T-cell (primary cell): Measurements from ENCODE around the gene WBP1L. TPM values are rescaled to one million over a fixed set of nuclear protein-coding genes. Genes with fewer than 3 reads are reported as not detected.

Source experiments
- ATAC-seq, 4 experiments: fragments of 200-7000 bp in 3 of 4; fragments of 150-1000 bp in 1 of 4; cut with Tn5 transposase; replicated peaks in 1 of 4; 1 replicate in 3 of 4; 2 replicates in 1 of 4; pipeline ENCODE4 v1.10.0; 2021; ENCODE audit warnings: moderate library complexity in 3 of 4, mild to moderate bottlenecking in 2 of 4, moderate number of reproducible peaks in 1 of 4
- CTCF ChIA-PET, 2 donors: fragments of 300-600 bp; sonication (Branson Sonifier 250); formaldehyde crosslinking; loops; one replicate each; lab custom pipeline; 2022; ENCODE audit warnings: antibody characterized with exemption in 2 of 2; lab: Charles Lee
- POLR2A ChIA-PET, 2 donors: fragments of 300-600 bp; sonication (Branson Sonifier 250); formaldehyde crosslinking; loops; one replicate each; lab custom pipeline; 2022; ENCODE audit warnings: antibody characterized with exemption in 2 of 2; lab: Charles Lee
- DNase-seq, 35 experiments: peaks; one replicate each; pipeline versions ENCODE4 v3.0.0 to v3.0.0-alpha.2; 2013 to 2023
- H3K27ac ChIP-seq: one replicate; pipeline ENCODE4 v1.5.1; 2013; ENCODE audit warnings: low read length
- H3K27me3 ChIP-seq, 2 experiments: replicated peaks in 1 of 2; 1 replicate in 1 of 2; 2 replicates in 1 of 2; pipeline versions ENCODE4 v1.6.1 to v1.7.0; 2013; ENCODE audit warnings: low read length in 1 of 2, mixed read lengths in 1 of 2; ENCODE audit not compliant: control insufficient read depth in 2 of 2, insufficient read depth in 2 of 2; ENCODE audit errors: extremely low read depth in 1 of 2
- H3K36me3 ChIP-seq, 2 donors: 1 replicate in 1 of 2; 2 replicates in 1 of 2; pipeline versions ENCODE4 v1.6.1 to v1.7.0; 2013; ENCODE audit warnings: low read length in 1 of 2; ENCODE audit not compliant: control insufficient read depth in 2 of 2, insufficient read depth in 1 of 2; ENCODE audit errors: extremely low read depth in 1 of 2
- H3K4me1 ChIP-seq, 2 experiments: 1 replicate in 1 of 2; 2 replicates in 1 of 2; pipeline versions ENCODE4 v1.6.1 to v1.7.0; 2013; ENCODE audit warnings: low read length in 2 of 2, mixed read lengths in 1 of 2; ENCODE audit not compliant: insufficient read depth in 2 of 2, control insufficient read depth in 1 of 2; ENCODE audit errors: extremely low read depth in 1 of 2
- H3K4me3 ChIP-seq, 2 donors: 1 replicate in 1 of 2; 2 replicates in 1 of 2; pipeline versions ENCODE4 v1.5.1 to v1.7.0; 2013; ENCODE audit warnings: mild to moderate bottlenecking in 2 of 2, low read length in 1 of 2, moderate library complexity in 1 of 2; ENCODE audit not compliant: control insufficient read depth in 1 of 2; ENCODE audit errors: extremely low read depth in 1 of 2
- H3K9me3 ChIP-seq: 2 replicates; pipeline ENCODE4 v1.7.0; 2013
- H3K27ac Mint-ChIP-seq, 2 donors: one replicate each; pipeline ENCODE4 v1.8.0; 2020 to 2021; ENCODE audit warnings: mild to moderate bottlenecking in 2 of 2, mixed read lengths in 2 of 2
- H3K27me3 Mint-ChIP-seq, 2 donors: one replicate each; pipeline ENCODE4 v1.8.0; 2021 to 2022; ENCODE audit warnings: mixed read lengths in 2 of 2
- H3K36me3 Mint-ChIP-seq: one replicate; pipeline ENCODE4 v1.8.0; 2021; ENCODE audit warnings: mixed read lengths
- H3K4me1 Mint-ChIP-seq, 3 donors: one replicate each; pipeline ENCODE4 v1.8.0; 2020 to 2022; ENCODE audit warnings: mixed read lengths in 3 of 3, mild to moderate bottlenecking in 1 of 3
- H3K4me3 Mint-ChIP-seq, 3 donors: one replicate each; pipeline ENCODE4 v1.8.0; 2020 to 2022; ENCODE audit warnings: mild to moderate bottlenecking in 3 of 3, mixed read lengths in 3 of 3, moderate library complexity in 3 of 3
- H3K9me3 Mint-ChIP-seq, 3 donors: one replicate each; pipeline ENCODE4 v1.8.0; 2020 to 2022; ENCODE audit warnings: mixed read lengths in 3 of 3
- WGBS: methylation state at CpG from one replicate; pipeline ENCODE4 v1.1.5; 2013; ENCODE audit warnings: missing lambda C conversion rate; ENCODE audit not compliant: insufficient coverage; 5-methylcytosine and 5-hydroxymethylcytosine counted together
- total RNA-seq, 35 experiments: library from RNA in 6 of 35; stranded (reverse) in 6 of 35; fragments of 120-200 nt in 1 of 35; gene quantifications; one replicate each; pipeline versions ENCODE4 v1.2.1 to v1.2.4 and lab custom pipeline; 2013 to 2026

The WBP1L gene
- total RNA-seq, 5 donors from 2014 or later (not counting 1 experiment from before 2014, with no cell fraction given), result 20.0 to 38.5 (median 33.0) TPM

DNA sequence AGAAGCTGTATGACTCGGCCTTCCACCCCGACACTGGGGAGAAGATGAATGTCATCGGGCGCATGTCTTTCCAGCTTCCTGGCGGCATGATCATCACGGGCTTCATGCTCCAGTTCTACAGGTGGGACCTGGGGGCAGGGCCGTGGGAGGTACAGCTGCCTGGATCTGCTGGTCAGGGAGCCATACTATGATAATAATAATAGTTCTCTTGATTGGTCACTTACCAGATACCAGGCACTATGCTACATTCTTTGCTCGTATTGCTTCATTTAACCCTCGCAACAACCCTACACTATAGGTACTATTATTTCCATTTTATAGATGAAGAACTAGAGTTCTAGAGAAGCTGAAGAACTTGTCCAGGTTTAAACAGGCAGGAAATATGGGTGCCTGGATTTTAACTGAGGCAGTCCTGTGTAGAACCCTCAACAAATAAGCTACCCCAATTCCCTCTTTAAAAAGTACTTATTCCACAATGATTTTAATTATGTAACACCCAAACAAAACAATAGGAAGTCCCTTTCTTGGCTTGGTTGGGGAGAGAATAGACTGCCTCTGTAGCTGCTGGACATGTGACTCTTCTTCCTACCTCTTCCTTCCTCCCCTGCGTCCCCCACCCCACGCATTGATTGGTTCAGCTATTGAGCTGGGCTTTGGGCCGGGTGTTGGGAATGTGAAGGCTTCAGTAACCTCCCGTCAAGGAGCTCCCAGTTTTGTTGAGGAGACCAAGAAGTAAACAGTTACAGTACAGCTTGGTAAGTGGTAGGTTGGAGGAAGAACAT lies 16.5 kb upstream of the WBP1L start:
- peaks cover 0 to 4% (median 0%) of the 10 kb centered on the region in 3 donors for H3K9me3 Mint-ChIP-seq
- ChIA-PET POLR2A (interaction anchor here in 1 of 2 donors (0.6 kb wide), 1 partner anchor 54 kb away, joined by 3 read pairs; no protein-coding TSS in a partner anchor), CTCF (interaction anchor here (0.5 to 0.6 kb wide), 3 partner anchors 15 to 56 kb away, joined by 3 to 5 read pairs (median 3); no protein-coding TSS in a partner anchor)
- 94% methylated on average over 8 of the region's 13 CpGs for WGBS
- peaks cover 31% of the 10 kb centered on the region for H3K36me3 Mint-ChIP-seq
- peaks cover 4 to 12% (median 5%) of the 10 kb centered on the region in 3 donors for H3K4me1 Mint-ChIP-seq
- H3K4me3 Mint-ChIP-seq, result no peak overlapping the region
- H3K36me3 ChIP-seq, result peaks cover 20 to 51% of the 10 kb centered on the region in 2 donors
- H3K27me3 Mint-ChIP-seq, result no peaks in the 10 kb centered on the region
- H3K4me3 ChIP-seq, result no peak overlapping the region
- no peak for DNase-seq
- no peak for ATAC-seq
- H3K27me3 ChIP-seq, result no peaks in the 10 kb centered on the region
- H3K27ac Mint-ChIP-seq, result no peak overlapping the region
- H3K27ac ChIP-seq, result no peak overlapping the region
- H3K9me3 ChIP-seq, result no peaks in the 10 kb centered on the region
- H3K4me1 ChIP-seq, result peaks cover 0 to 8% of the 10 kb centered on the region in 2 experiments

DNA sequence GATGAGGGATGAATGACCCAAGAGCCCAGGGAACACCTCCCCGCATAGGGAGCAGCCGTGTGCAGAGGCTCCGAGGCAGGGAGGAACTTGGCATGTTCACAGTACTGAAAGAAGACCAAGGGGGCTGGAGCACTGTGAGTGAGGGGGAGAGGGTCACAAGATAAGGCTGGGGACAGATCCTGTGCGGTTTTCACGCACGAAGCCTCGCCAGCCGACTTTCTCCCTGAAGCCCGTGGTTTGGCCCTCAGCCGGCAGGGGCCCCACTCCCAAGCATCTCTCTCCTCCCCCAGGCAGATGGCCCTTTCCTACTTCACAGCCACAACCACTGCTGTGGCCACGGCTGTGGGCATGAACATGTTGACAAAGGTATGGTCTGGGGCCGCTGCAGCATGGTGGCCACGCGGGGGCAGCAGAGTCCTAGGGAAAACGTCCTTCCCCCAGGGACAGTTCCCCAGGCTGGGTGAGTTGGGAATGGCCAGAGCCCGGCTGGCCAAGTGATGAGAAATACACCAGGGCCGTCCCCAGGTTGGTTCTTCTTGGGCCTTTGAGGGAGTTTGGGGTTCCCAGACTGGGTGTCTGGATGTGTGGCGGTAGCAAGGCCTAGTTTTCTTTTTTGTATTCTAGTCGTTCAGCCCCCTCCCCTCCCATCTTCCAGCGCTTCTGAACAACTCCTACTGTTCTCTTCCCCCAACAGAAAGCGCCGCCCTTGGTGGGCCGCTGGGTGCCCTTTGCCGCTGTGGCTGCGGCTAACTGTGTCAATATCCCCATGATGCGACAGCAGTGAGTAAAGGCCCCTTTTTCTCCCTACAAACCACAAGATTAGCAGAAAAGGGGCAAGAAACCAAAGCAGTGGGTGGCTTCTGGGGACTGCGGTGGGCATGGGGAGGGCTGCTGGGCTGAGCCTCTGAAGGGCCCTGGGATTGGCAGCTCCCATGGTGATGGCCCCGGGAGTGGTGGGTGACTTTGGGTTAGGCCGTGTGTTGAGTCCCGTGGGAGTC lies 14.4 kb upstream of the WBP1L start:
- peaks cover 4 to 7% (median 5%) of the 10 kb centered on the region in 3 donors for H3K4me1 Mint-ChIP-seq
- Histone ChIP-seq H3K36me3 (peaks cover 24 to 60% of the 10 kb centered on the region in 2 donors), H3K9me3 (no peaks in the 10 kb centered on the region), H3K27ac (no peak overlapping the region), H3K4me1 (peaks cover 0 to 8% of the 10 kb centered on the region in 2 experiments), H3K4me3 (no peak overlapping the region), H3K27me3 (no peaks in the 10 kb centered on the region)
- POLR2A ChIA-PET, result no interaction called here
- H3K9me3 Mint-ChIP-seq, result peaks cover 0 to under 1% (median 0%) of the 10 kb centered on the region in 3 donors
- peaks cover 35% of the 10 kb centered on the region for H3K36me3 Mint-ChIP-seq
- 71% methylated on average over 16 of the region's 30 CpGs for WGBS
- peak overlapping the region; percentile 33 to 53 for H3K27ac Mint-ChIP-seq
- no peak overlapping the region for H3K4me3 Mint-ChIP-seq
- CTCF ChIA-PET, result no interaction called here
- H3K27me3 Mint-ChIP-seq, result no peaks in the 10 kb centered on the region
- DNase-seq, result peak in 30 of 35 experiments; percentile 7 to 62 (median 35)
- ATAC-seq, result peak; percentile 49 to 70 (median 66)

DNA sequence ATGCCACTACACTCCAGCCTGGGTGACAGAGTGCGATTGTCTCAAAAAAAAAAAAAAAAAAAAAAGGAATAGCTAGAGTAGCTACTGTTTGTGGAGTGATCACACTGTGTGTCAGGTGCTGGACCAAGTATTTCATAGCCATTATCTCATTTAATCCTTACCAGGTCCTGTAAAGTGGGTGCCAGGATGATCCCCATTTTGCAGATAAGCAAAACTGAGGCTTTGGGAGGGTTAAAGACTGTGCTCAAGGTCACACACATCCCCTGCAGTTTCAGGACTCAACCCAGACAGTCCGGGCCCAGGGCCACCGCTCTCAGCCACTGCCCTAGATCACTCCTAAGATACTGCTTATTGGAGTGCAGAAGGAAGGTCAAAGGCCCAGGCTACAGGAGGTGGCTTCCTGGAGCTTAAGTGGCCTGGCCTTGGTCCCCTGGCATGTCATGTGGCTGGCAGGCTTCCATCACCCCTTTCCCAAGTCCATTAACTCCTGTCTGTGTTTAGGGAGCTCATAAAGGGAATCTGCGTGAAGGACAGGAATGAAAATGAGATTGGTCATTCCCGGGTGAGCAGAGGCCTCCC lies 12.4 kb upstream of the WBP1L start:
- no CpG with 5 or more reads among the region's 5 CpGs for WGBS
- Histone ChIP-seq H3K36me3 (peaks cover 21 to 55% of the 10 kb centered on the region in 2 donors), H3K4me1 (peaks cover 0 to 8% of the 10 kb centered on the region in 2 experiments), H3K27me3 (no peaks in the 10 kb centered on the region), H3K9me3 (no peaks in the 10 kb centered on the region), H3K27ac (no peak overlapping the region), H3K4me3 (no peak overlapping the region)
- DNase-seq (no peak), ATAC-seq (no peak)
- Mint-ChIP-seq H3K4me3 (no peak overlapping the region), H3K4me1 (peaks cover 4 to 7% (median 5%) of the 10 kb centered on the region in 3 donors), H3K9me3 (no peaks in the 10 kb centered on the region), H3K36me3 (peaks cover 37% of the 10 kb centered on the region), H3K27me3 (no peaks in the 10 kb centered on the region), H3K27ac (no peak overlapping the region)
- CTCF ChIA-PET, result interaction anchor here (0.6 to 0.7 kb wide), 4 partner anchors 16 to 847 kb away, joined by 3 to 6 read pairs (median 4); no protein-coding TSS in a partner anchor
- POLR2A ChIA-PET, result no interaction called here

DNA sequence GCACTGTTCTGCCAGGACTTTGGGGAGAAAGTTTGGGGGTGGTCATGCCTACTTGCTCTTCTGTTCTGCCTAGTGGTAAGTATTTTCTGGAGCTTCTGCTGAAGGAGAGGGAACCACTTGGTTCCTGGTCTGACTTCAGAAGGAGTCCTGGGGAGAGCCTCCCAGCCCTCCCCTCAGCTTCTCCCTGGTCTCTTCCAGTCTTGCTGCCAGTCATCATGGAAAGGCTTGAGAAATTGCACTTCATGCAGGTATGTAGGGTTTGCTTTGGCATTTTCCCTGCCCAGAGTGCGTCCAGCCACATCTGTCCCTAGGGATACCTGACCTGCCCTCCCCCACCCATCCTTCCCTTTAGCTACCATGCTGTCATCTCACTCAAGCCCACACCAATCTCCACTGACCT lies 11.1 kb upstream of the WBP1L start:
- Histone ChIP-seq H3K36me3 (peaks cover 8 to 43% of the 10 kb centered on the region in 2 donors), H3K4me1 (peaks cover 0 to 8% of the 10 kb centered on the region in 2 experiments), H3K4me3 (no peak overlapping the region), H3K9me3 (no peaks in the 10 kb centered on the region), H3K27me3 (no peaks in the 10 kb centered on the region), H3K27ac (no peak overlapping the region)
- Mint-ChIP-seq H3K4me1 (peaks cover 4 to 7% (median 5%) of the 10 kb centered on the region in 3 donors), H3K27ac (no peak overlapping the region), H3K27me3 (no peaks in the 10 kb centered on the region), H3K4me3 (no peak overlapping the region), H3K9me3 (no peaks in the 10 kb centered on the region), H3K36me3 (peaks cover 33% of the 10 kb centered on the region)
- no CpG with 5 or more reads among the region's 1 CpG for WGBS
- CTCF ChIA-PET, result no interaction called here
- no peak for ATAC-seq
- DNase-seq, result no peak
- POLR2A ChIA-PET, result interaction anchor here in 1 of 2 donors (0.5 kb wide), 1 partner anchor 729 kb away, joined by 6 read pairs; no protein-coding TSS in a partner anchor

DNA sequence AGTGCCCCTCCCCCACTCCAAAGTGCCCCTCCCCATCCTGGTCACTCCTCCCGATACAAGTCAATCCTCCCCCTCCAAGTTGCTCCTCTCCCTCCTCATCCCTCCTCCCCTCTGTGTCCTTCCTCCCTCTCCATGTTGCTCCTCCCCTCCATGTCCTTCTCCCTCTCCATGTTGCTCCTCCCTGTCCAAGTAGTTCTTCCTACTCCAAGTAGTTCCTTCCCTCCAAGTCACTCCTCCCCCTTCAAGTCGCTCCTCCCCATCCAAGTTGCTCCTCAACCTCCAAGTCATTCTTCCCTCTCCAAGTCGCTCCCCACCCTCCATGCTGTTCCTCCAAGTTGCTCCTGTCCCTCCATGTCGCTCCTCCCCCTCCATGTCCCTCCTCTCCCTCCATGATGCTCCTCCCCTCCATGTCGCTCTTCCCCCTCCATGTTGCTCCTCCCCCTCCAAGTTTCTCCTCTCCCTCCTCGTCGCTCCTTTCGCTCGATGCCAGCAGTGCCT lies 8.6 kb upstream of the WBP1L start:
- no peak for ATAC-seq
- no peak for DNase-seq
- Histone ChIP-seq H3K27me3 (no peaks in the 10 kb centered on the region), H3K36me3 (peaks cover 5 to 28% of the 10 kb centered on the region in 2 donors), H3K9me3 (no peaks in the 10 kb centered on the region), H3K4me3 (no peak overlapping the region), H3K27ac (no peak overlapping the region), H3K4me1 (no peaks in the 10 kb centered on the region)
- no peaks in the 10 kb centered on the region for H3K9me3 Mint-ChIP-seq
- ChIA-PET CTCF (no interaction called here), POLR2A (no interaction called here)
- H3K4me1 Mint-ChIP-seq, result no peaks in the 10 kb centered on the region
- H3K36me3 Mint-ChIP-seq, result peaks cover 27% of the 10 kb centered on the region
- H3K27me3 Mint-ChIP-seq, result no peaks in the 10 kb centered on the region
- no peak overlapping the region for H3K27ac Mint-ChIP-seq
- H3K4me3 Mint-ChIP-seq, result no peak overlapping the region
- WGBS, result 87% methylated on average over 5 of the region's 9 CpGs
